ENCODE results near the gene NGRN.

DNA sequence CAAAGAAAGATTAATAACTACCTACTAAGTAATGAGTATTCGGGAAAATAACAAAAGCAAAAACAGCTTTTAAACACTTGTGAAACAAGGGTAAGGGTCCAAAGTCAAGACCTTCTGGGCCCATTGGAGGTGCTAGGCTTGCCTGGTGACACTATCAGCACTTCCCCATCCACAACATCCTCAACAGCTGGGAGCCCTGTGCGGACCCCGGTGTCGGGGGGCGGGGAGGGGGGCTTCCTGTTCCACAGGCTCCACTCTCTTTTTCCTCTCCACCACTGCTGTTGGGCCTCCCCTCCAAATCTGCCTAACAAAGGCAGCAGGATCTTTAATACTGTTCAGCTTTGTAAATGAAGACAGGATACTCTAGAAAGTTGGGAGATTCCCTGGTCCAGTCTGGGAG lies 21.6 kb downstream of the NGRN start:
- TF ChIP-seq, protein P1, sequence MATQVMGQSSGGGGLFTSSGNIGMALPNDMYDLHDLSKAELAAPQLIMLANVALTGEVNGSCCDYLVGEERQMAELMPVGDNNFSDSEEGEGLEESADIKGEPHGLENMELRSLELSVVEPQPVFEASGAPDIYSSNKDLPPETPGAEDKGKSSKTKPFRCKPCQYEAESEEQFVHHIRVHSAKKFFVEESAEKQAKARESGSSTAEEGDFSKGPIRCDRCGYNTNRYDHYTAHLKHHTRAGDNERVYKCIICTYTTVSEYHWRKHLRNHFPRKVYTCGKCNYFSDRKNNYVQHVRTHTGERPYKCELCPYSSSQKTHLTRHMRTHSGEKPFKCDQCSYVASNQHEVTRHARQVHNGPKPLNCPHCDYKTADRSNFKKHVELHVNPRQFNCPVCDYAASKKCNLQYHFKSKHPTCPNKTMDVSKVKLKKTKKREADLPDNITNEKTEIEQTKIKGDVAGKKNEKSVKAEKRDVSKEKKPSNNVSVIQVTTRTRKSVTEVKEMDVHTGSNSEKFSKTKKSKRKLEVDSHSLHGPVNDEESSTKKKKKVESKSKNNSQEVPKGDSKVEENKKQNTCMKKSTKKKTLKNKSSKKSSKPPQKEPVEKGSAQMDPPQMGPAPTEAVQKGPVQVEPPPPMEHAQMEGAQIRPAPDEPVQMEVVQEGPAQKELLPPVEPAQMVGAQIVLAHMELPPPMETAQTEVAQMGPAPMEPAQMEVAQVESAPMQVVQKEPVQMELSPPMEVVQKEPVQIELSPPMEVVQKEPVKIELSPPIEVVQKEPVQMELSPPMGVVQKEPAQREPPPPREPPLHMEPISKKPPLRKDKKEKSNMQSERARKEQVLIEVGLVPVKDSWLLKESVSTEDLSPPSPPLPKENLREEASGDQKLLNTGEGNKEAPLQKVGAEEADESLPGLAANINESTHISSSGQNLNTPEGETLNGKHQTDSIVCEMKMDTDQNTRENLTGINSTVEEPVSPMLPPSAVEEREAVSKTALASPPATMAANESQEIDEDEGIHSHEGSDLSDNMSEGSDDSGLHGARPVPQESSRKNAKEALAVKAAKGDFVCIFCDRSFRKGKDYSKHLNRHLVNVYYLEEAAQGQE (IDR thresholded peaks at IDR 0.05; ENCODE audit: insufficient replicate concordance, low read depth), result no peak
- TF ChIP-seq, protein P2, sequence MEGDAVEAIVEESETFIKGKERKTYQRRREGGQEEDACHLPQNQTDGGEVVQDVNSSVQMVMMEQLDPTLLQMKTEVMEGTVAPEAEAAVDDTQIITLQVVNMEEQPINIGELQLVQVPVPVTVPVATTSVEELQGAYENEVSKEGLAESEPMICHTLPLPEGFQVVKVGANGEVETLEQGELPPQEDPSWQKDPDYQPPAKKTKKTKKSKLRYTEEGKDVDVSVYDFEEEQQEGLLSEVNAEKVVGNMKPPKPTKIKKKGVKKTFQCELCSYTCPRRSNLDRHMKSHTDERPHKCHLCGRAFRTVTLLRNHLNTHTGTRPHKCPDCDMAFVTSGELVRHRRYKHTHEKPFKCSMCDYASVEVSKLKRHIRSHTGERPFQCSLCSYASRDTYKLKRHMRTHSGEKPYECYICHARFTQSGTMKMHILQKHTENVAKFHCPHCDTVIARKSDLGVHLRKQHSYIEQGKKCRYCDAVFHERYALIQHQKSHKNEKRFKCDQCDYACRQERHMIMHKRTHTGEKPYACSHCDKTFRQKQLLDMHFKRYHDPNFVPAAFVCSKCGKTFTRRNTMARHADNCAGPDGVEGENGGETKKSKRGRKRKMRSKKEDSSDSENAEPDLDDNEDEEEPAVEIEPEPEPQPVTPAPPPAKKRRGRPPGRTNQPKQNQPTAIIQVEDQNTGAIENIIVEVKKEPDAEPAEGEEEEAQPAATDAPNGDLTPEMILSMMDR (IDR thresholded peaks at IDR 0.05; ENCODE audit: insufficient read depth, low read length), result no peak
- no peak for TF ChIP-seq POLR2AphosphoS5 (IDR thresholded peaks at IDR 0.05; ENCODE audit: low read depth)

Measured in HL-60 (cell line).